Upper lobe of right lung (tissue), 1 donor: ENCODE data around the gene RUBCN. TPM values are rescaled to one million over a fixed set of nuclear protein-coding genes. Genes with fewer than 3 reads are reported as not detected.

Experiments used
- ATAC-seq: fragments of 200-7000 bp; cut with Tn5 transposase; one replicate; pipeline ENCODE4 v1.9.1; 2020; ENCODE audit warnings: mild to moderate bottlenecking, moderate library complexity
- DNase-seq: peaks from one replicate; pipeline ENCODE4 v3.0.0-alpha.2; 2020
- H3K27ac ChIP-seq: fragments of 200-600 bp; one replicate; pipeline ENCODE4 v1.8.0; 2022
- H3K27me3 ChIP-seq: fragments of 200-600 bp; one replicate; pipeline ENCODE4 v1.8.0; 2022; ENCODE audit warnings: mild to moderate bottlenecking
- H3K36me3 ChIP-seq: fragments of 200-600 bp; one replicate; pipeline ENCODE4 v1.8.0; 2022
- H3K4me1 ChIP-seq: fragments of 200-600 bp; one replicate; pipeline ENCODE4 v1.8.0; 2022
- H3K4me3 ChIP-seq: fragments of 200-600 bp; one replicate; pipeline ENCODE4 v1.8.0; 2022; ENCODE audit warnings: mild to moderate bottlenecking
- H3K9me3 ChIP-seq: fragments of 200-600 bp; one replicate; pipeline ENCODE4 v1.8.0; 2022
- CTCF ChIP-seq: fragments of 200-600 bp; IDR thresholded peaks from one replicate; pipeline ENCODE4 v1.8.0; 2022; ENCODE audit warnings: antibody characterized with exemption
- intact Hi-C: fragments of 100-400 bp; cut with DNase I; formaldehyde crosslinking; loops from one replicate; pipeline ENCODE4 v1.11.0; 2022
- total RNA-seq: library from RNA; stranded (reverse); fragmentation: NEBNext Ultra II Directional; extraction: Animal tissue kit (Norgen Biotek cat#: 25700); gene quantifications from one replicate; pipeline ENCODE4 v1.2.1, GENCODE V29; 2021
- donor health status: DM: no; HTN: yes; CAD: no; lungs with severe emphysema.

Gene RUBCN
- total RNA-seq, 1 donor from 2014 or later, result 35.2 TPM

- TF ChIP-seq CTCF, result no peak
- DNase-seq (no peak), ATAC-seq (no peak)
- H3K36me3 ChIP-seq, result no peaks in the 10 kb centered on the region
- no peaks in the 10 kb centered on the region for H3K27me3 ChIP-seq
- H3K9me3 ChIP-seq, result no peaks in the 10 kb centered on the region
- intact Hi-C loops, result no loop called here
- H3K4me1 ChIP-seq, result peaks cover 7% of the 10 kb centered on the region
- H3K4me3 ChIP-seq, result no peak overlapping the region
- H3K27ac ChIP-seq, result no peak overlapping the region
Measured at GRCh38 chr3:197746209-197746608, 9.5 kb upstream of the RUBCN start.

- TF ChIP-seq CTCF, result no peak
- Histone ChIP-seq H3K4me1 (peaks cover 2% of the 10 kb centered on the region), H3K27ac (no peak overlapping the region), H3K27me3 (no peaks in the 10 kb centered on the region), H3K36me3 (no peaks in the 10 kb centered on the region), H3K9me3 (no peaks in the 10 kb centered on the region), H3K4me3 (no peak overlapping the region)
- ATAC-seq, result no peak
- intact Hi-C loops, result no loop called here
- no peak for DNase-seq
Measured at GRCh38 chr3:197742787-197743186, 6.1 kb upstream of the RUBCN start.

GRCh38 chr3:197737749-197738462, 1.2 kb upstream of the RUBCN start:
- intact Hi-C loops, result no loop called here
- Histone ChIP-seq H3K4me1 (peaks cover 15% of the 10 kb centered on the region), H3K27ac (no peak overlapping the region), H3K36me3 (no peaks in the 10 kb centered on the region), H3K9me3 (no peaks in the 10 kb centered on the region), H3K4me3 (peak overlapping the region; percentile 95), H3K27me3 (no peaks in the 10 kb centered on the region)
- ATAC-seq (no peak), DNase-seq (no peak)
- TF ChIP-seq CTCF, result no peak

GRCh38 chr3:197737319-197737649, 580 bp upstream of the RUBCN start:
- Histone ChIP-seq H3K4me3 (peak overlapping the region; percentile 95), H3K27ac (peak overlapping the region; percentile 85), H3K4me1 (peaks cover 15% of the 10 kb centered on the region), H3K27me3 (no peaks in the 10 kb centered on the region), H3K9me3 (no peaks in the 10 kb centered on the region), H3K36me3 (no peaks in the 10 kb centered on the region)
- intact Hi-C loops, result no loop called here
- no peak for ATAC-seq
- TF ChIP-seq CTCF, result no peak
- no peak for DNase-seq

GRCh38 chr3:197736010-197736490, 654 bp downstream of the RUBCN start:
- DNase-seq, result peak; percentile 62
- intact Hi-C loops, result no loop called here
- TF ChIP-seq CTCF, result no peak
- H3K4me1 ChIP-seq, result peaks cover 15% of the 10 kb centered on the region
- peak overlapping the region; percentile 95 for H3K4me3 ChIP-seq
- H3K27ac ChIP-seq, result peak overlapping the region; percentile 85
- H3K9me3 ChIP-seq, result no peaks in the 10 kb centered on the region
- ATAC-seq, result peak; percentile 5
- no peaks in the 10 kb centered on the region for H3K27me3 ChIP-seq
- H3K36me3 ChIP-seq, result no peaks in the 10 kb centered on the region
